GM21390 (cell line): Measurements from ENCODE around the gene ARID1B.

Source experiments
- ATAC-seq: cut with Tn5 transposase; IDR thresholded peaks from one replicate; pipeline ENCODE4 v1.9.1; 2021; ENCODE audit not compliant: unreplicated experiment

Gene ARID1B

GRCh38 chr6:157116426-157116825 is 339.2 kb downstream of the ARID1B start:
- no peak for ATAC-seq

- no peak for ATAC-seq
These were observed 340.4 kb downstream of the ARID1B start for GRCh38 chr6:157117431-157118095.

- no peak for ATAC-seq
These were observed 342.4 kb downstream of the ARID1B start for GRCh38 chr6:157119502-157120027.

GRCh38 chr6:157120534-157121232 is 343.5 kb downstream of the ARID1B start:
- no peak for ATAC-seq

- ATAC-seq: no peak
These were observed 344.7 kb downstream of the ARID1B start for GRCh38 chr6:157121897-157122296.

- ATAC-seq: no peak
These were observed 346.1 kb downstream of the ARID1B start for GRCh38 chr6:157123234-157123633.

GRCh38 chr6:157124485-157125254 is 347.5 kb downstream of the ARID1B start:
- ATAC-seq: no peak

- ATAC-seq: no peak
These were observed 348.4 kb downstream of the ARID1B start for GRCh38 chr6:157125531-157125930.

- ATAC-seq: no peak
These were observed 349.3 kb downstream of the ARID1B start for GRCh38 chr6:157126183-157127098.

- ATAC-seq: no peak
These were observed 351.1 kb downstream of the ARID1B start for GRCh38 chr6:157128235-157128775.

- no peak for ATAC-seq
These were observed 354.1 kb downstream of the ARID1B start for GRCh38 chr6:157131250-157131649.

GRCh38 chr6:157133856-157134255 is 356.7 kb downstream of the ARID1B start:
- ATAC-seq: no peak

- no peak for ATAC-seq
These were observed 357.3 kb downstream of the ARID1B start for GRCh38 chr6:157134402-157135047.

GRCh38 chr6:157135691-157136090 is 358.5 kb downstream of the ARID1B start:
- ATAC-seq: no peak

- ATAC-seq: no peak
These were observed 360.3 kb downstream of the ARID1B start for GRCh38 chr6:157137501-157137900.

- ATAC-seq: no peak
These were observed 362.0 kb downstream of the ARID1B start for GRCh38 chr6:157139054-157139708.

- no peak for ATAC-seq
These were observed 366.2 kb downstream of the ARID1B start for GRCh38 chr6:157143171-157143889.

GRCh38 chr6:157143890-157144798 is 367.0 kb downstream of the ARID1B start:
- ATAC-seq: no peak
